GM12801 (cell line): ENCODE data around the gene ZFTA.

Experiments used
- TF ChIP-seq, protein P1 (sequence below): IDR thresholded peaks from one replicate; pipeline ENCODE4 v1.5.1; 2011; ENCODE audit warnings: control low read depth; ENCODE audit not compliant: insufficient read length; ENCODE audit errors: extremely low read depth

Gene ZFTA

DNA sequence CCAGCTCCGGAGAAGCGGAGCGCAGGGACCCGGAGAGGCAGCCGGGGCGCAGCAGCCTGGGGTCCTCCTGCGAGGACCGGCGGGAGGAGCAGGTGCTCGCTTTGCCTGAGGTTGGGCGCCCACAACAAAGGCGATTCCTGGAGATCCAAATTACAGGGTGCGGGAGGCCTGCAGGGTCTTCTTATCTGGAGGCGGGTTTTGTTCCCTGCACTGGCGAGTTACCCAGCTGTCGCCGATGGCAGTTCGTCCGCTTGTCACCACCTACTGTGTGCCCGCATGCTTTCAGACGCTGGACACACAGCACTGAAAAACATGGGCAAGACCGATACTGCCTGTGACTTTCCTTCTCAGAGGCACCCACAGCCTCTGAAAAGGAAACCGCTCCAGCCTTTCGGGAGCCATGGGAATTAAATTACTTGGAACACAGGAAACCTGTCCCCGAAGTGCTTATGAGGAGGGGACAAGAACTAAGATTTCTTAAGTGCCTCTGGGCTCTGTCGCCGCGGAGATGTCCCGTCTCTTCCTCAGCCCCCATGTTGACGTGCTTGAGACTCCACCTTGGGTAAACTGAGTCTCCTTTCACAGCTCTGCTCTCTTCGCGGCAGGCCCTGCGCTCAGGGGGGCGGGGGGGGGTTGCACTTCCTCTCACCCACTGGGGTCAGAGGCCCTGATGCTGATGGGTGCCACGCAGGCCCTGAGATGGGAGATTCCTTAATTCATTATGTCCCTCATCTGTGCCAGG, 1.3 kb upstream of the ZFTA start:
- TF ChIP-seq, protein P1, sequence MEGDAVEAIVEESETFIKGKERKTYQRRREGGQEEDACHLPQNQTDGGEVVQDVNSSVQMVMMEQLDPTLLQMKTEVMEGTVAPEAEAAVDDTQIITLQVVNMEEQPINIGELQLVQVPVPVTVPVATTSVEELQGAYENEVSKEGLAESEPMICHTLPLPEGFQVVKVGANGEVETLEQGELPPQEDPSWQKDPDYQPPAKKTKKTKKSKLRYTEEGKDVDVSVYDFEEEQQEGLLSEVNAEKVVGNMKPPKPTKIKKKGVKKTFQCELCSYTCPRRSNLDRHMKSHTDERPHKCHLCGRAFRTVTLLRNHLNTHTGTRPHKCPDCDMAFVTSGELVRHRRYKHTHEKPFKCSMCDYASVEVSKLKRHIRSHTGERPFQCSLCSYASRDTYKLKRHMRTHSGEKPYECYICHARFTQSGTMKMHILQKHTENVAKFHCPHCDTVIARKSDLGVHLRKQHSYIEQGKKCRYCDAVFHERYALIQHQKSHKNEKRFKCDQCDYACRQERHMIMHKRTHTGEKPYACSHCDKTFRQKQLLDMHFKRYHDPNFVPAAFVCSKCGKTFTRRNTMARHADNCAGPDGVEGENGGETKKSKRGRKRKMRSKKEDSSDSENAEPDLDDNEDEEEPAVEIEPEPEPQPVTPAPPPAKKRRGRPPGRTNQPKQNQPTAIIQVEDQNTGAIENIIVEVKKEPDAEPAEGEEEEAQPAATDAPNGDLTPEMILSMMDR = no peak

DNA sequence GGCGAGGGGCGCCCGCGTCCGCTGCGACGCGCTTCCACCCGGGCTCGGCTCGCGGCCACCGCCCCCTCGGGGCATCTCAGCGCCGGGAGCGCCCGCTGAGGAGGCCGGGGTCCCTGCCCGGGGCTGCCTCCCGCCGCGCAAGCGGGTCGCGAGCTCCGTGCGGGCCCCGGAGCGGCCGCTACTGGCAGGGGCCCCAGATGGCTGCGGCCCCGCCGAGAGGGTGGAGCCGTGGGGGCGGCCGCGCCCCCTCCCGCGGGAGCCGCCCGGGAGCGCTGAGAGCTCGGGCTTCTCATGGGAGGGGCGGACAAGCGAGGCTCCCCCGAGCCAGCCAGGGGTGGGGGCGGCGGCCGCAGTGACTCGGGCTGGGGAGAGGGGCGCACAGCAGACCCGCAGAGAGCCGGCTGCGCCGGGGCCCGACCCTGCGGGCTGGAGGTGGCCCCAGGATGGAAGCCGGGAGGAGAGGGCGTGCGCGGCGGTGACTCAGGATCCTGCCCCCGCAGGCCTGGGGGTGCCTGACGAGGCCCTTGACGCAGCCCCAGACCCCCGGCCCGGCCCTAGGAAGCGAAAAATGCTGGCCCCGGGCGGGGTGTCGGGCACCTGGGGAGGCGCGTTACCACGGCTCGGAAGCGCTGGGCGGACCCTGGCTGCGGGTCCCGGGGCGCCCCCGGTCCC, 603 bp upstream of the ZFTA start:
- TF ChIP-seq, protein P1 = no peak

DNA sequence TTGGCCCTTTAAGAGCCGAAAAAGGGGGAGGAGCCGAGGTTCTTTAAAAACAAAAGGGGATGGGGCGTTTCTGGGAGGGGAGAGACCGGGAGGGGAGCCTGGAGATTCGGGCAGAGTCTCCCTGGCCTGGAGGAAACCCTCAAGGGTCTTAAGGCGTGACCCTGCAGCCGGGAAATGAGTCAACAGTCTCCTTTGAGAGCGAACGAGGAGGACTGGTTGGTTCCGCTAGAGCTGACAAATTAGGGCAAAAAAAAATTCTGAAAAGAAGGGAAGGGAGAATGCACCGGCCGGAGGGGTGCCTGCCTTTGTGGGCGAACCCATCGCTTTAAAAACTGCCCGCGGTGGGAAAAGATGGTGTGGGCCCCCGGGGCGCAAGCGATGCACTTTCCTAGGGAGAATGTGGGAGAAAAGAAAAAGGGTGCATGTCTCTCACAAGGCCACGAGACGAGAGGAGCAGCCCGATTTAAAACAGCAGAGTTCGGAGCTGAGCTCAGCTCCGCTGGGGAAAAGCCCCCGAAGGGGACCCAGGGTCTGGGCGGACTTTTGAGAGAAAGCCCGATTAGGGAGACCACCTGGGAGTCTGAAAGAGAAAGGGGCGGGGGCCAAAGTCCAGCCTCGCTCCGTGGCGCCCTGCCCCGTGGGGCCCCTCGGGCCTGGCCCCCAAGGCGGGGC, 874 bp downstream of the ZFTA start:
- TF ChIP-seq, protein P1 = no peak

DNA sequence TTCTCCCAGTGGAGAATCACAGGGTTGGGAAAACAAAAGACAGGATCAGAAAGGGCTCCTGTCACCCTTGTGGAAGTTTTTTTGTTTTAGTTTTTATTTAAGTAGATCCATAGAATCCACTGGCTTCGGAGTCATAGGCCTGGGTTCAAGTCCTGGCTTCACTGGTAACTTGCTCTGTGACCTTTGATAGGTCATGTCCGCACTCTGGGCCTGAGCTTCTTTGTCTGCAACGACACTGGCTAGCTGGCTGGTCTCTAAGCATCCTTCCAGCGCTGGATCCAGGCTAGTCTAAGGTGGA, 1.4 kb downstream of the ZFTA start:
- TF ChIP-seq, protein P1 = no peak

DNA sequence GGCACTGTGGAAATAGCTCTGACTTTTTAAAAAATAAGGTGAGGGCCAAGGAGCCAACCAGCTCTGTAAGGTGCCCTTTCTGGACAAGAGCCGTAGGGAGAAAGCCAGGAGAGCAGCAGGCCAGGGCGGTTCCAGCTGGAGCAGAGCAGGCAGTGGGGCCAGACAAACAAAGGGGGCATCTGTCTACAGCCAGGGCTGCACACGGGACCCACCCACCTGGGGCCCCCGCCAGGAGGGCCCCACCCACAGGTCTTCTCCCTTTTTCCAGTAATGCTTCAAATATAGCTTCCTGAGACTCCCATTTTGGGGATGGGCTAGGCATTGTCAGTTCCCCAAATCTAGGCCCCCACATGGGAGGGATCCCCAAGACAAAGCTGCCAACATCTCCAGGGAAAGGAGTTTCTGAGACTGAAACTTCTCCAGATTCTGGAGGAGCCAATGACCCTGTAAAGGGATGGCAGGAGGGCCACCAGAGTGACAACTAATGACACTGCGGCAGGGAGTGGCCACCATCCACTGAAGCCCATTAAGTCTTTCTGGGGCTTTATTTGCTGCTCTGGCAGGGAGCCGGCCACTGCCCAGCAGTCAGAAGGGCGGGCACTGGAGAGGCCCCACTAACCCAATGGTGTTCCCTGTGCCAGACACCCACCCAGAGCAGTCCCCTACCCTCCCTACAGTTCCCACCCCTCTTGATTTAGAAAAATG, 1.9 kb downstream of the ZFTA start:
- TF ChIP-seq, protein P1 = no peak

DNA sequence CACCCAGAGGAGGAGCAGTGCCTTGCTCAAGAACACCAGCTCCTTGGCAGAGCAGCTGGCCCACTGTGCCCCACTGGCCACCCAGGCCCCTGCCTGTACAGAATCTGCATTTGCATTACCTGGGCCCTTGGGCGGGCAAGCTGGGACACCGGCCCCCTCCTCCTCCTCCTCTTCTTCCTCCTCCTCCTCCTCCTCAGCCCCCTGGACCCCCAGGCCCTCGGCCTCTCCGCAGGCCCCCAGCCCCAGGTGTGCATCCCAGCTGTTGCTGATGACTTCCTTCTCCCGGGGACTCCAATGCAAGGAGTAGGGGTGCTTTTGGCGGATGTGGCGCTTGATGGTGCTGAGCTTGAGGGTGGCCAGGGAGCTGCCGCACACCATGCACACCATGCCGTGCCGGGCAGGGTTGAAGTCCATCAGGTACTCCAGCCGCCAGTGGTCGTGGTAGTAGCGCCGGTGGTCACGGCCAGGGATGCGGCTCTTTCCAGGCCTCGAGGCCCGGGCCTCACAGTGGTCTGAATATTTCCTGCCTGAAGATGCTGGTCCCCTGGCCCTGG, 2.8 kb downstream of the ZFTA start:
- TF ChIP-seq, protein P1 = no peak
